Smooth muscle cell (in vitro differentiated cells): Measurements from ENCODE around the gene RGL1. TPM values are rescaled to one million over a fixed set of nuclear protein-coding genes. Genes with fewer than 3 reads are reported as not detected.

Experiments
- DNase-seq: peaks from one replicate; lab custom pipeline; 2025; ENCODE audit not compliant: unreplicated experiment; lab: John Stamatoyannopoulos, UW
- H2AFZ ChIP-seq: fragments of 200-600 bp; sonication (generic); 2 replicates; pipeline ENCODE4 v1.6.0; 2016; ENCODE audit warnings: antibody characterized with exemption, low read depth, mild to moderate bottlenecking
- H3F3A ChIP-seq: fragments of 200-600 bp; sonication (generic); 2 replicates; pipeline ENCODE4 v1.6.0; 2017; ENCODE audit warnings: antibody characterized with exemption, low read depth
- H3K27ac ChIP-seq: fragments of 200-600 bp; sonication (generic); 2 replicates; pipeline ENCODE4 v1.5.1; 2016; ENCODE audit warnings: low read depth, mild to moderate bottlenecking
- H3K27me3 ChIP-seq: fragments of 200-600 bp; sonication (generic); 2 replicates; pipeline ENCODE4 v1.6.1; 2016; ENCODE audit warnings: low read depth, mild to moderate bottlenecking
- H3K36me3 ChIP-seq: fragments of 200-600 bp; sonication (generic); 2 replicates; pipeline ENCODE4 v1.5.1; 2016; ENCODE audit warnings: low read depth
- H3K4me1 ChIP-seq: fragments of 200-600 bp; sonication (generic); 2 replicates; pipeline ENCODE4 v1.5.1; 2016; ENCODE audit warnings: low read depth
- H3K4me2 ChIP-seq: fragments of 200-600 bp; sonication (generic); 2 replicates; pipeline ENCODE4 v1.6.0; 2016; ENCODE audit warnings: mild to moderate bottlenecking
- H3K4me3 ChIP-seq: fragments of 200-600 bp; sonication (generic); 2 replicates; pipeline ENCODE4 v1.5.1; 2016; ENCODE audit warnings: mild to moderate bottlenecking
- H3K79me2 ChIP-seq: fragments of 200-600 bp; sonication (generic); 2 replicates; pipeline ENCODE4 v1.6.0; 2016; ENCODE audit warnings: low read depth, mild to moderate bottlenecking
- H3K9ac ChIP-seq: fragments of 200-600 bp; sonication (generic); 2 replicates; pipeline ENCODE4 v1.6.0; 2016; ENCODE audit warnings: low read depth
- H3K9me3 ChIP-seq: fragments of 200-600 bp; sonication (generic); replicated peaks from 2 replicates; pipeline ENCODE4 v1.5.1; 2016; ENCODE audit warnings: low read depth
- H4K20me1 ChIP-seq: fragments of 200-600 bp; sonication (generic); 2 replicates; pipeline ENCODE4 v1.6.0; 2016; ENCODE audit warnings: low read depth
- WGBS: methylation state at CpG from one replicate; pipeline ENCODE4 v1.1.7; 2016; ENCODE audit warnings: low lambda C conversion rate; 5-methylcytosine and 5-hydroxymethylcytosine counted together
- polyA plus RNA-seq: library from polyadenylated mRNA; unstranded; fragments of >200 nt; fragmentation: Nextera tagmentation; extraction: Ambion mirVana; gene quantifications from 2 replicates; pipeline ENCODE4 v1.2.1, GENCODE V29; 2016
- total RNA-seq: library from RNA; depleted of rRNA; stranded (reverse); fragments of >200 nt; gene quantifications from 2 replicates; pipeline ENCODE4 v1.2.3, GENCODE V29; 2014
- TF ChIP-seq, protein P1 (sequence below): fragments of 200-600 bp; sonication (generic); IDR thresholded peaks from 2 replicates; pipeline ENCODE4 v1.5.1; 2017; ENCODE audit warnings: borderline replicate concordance, mild to moderate bottlenecking, antibody characterized with exemption; ENCODE audit not compliant: insufficient read depth, poor library complexity, severe bottlenecking

Gene RGL1
- total and polyA plus RNA-seq, 2 experiments from 2014 or later = 21.1 to 21.4 TPM

DNA sequence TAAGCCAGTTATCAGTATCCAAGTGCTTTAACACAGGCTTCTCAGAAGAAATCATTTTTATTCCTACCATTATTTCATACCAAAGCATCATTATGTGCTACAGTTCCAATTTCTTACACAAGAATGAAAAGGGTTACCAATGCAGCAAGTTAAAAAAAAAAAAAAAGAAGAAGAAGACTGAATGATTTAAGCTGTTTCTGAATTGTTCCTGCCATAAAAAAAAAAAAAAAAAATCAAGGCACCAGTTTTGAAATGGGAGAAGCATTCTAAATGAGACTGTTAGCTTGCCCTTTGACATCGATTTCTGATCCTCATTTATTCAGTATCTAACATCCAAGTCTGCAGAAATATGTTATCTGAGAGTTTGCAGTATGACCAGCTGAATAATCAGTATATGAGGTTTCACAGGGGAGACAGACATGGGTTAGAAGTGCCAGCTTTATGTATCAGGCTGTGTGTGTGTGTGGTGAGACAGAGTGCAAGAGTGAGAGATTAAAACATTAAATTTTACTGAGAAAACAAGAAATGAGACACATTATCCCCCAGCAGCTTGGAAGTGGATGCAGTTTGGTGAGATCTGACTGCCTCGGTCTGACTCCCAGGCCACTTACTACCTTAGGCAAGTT lies 126.8 kb downstream of the RGL1 start:
- TF ChIP-seq, protein P1, sequence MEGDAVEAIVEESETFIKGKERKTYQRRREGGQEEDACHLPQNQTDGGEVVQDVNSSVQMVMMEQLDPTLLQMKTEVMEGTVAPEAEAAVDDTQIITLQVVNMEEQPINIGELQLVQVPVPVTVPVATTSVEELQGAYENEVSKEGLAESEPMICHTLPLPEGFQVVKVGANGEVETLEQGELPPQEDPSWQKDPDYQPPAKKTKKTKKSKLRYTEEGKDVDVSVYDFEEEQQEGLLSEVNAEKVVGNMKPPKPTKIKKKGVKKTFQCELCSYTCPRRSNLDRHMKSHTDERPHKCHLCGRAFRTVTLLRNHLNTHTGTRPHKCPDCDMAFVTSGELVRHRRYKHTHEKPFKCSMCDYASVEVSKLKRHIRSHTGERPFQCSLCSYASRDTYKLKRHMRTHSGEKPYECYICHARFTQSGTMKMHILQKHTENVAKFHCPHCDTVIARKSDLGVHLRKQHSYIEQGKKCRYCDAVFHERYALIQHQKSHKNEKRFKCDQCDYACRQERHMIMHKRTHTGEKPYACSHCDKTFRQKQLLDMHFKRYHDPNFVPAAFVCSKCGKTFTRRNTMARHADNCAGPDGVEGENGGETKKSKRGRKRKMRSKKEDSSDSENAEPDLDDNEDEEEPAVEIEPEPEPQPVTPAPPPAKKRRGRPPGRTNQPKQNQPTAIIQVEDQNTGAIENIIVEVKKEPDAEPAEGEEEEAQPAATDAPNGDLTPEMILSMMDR = no peak
- DNase-seq = no peak
- H3K79me2 ChIP-seq = no peaks in the 10 kb centered on the region
- no peak overlapping the region for H3K4me3 ChIP-seq
- no peak overlapping the region for H2AFZ ChIP-seq
- no peak overlapping the region for H3K4me2 ChIP-seq
- no peak overlapping the region for H3K9ac ChIP-seq
- no peak overlapping the region for H3K27ac ChIP-seq
- no peaks in the 10 kb centered on the region for H3K4me1 ChIP-seq
- WGBS = 94% methylated on average over 2 of the region's 2 CpGs
- H3K27me3 ChIP-seq = no peaks in the 10 kb centered on the region
- H4K20me1 ChIP-seq = no peaks in the 10 kb centered on the region
- H3K9me3 ChIP-seq = no peaks in the 10 kb centered on the region
- no peaks in the 10 kb centered on the region for H3F3A ChIP-seq
- no peaks in the 10 kb centered on the region for H3K36me3 ChIP-seq

DNA sequence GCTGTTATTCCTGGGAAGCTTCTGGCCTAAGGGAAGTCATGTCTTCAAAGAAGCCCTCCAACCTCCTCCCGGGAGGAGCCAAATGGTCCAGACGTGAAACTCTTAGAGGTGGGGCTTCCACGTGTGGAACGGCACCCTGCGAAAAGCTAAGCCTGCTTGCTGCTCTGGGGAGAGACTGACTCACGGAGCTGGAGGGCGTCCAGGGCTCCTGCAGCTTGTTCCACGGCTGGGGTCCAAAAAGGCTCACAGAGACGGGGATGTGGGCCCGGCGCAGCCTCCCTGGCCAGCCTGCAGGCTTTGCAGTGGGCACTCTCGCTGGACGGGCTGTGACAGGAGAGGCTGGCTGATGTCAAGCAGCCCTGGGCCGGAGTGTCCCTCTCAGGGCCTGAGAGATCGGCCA lies 127.5 kb downstream of the RGL1 start:
- Histone ChIP-seq H3K4me3 (no peak overlapping the region), H3K4me2 (no peak overlapping the region), H3K27ac (no peak overlapping the region), H3F3A (no peaks in the 10 kb centered on the region), H3K27me3 (no peaks in the 10 kb centered on the region), H3K4me1 (no peaks in the 10 kb centered on the region), H3K36me3 (no peaks in the 10 kb centered on the region), H3K79me2 (no peaks in the 10 kb centered on the region), H2AFZ (no peak overlapping the region), H3K9me3 (no peaks in the 10 kb centered on the region), H3K9ac (no peak overlapping the region), H4K20me1 (no peaks in the 10 kb centered on the region)
- WGBS = 64% methylated on average over 15 of the region's 15 CpGs
- DNase-seq = no peak
- TF ChIP-seq, protein P1 = no peak

DNA sequence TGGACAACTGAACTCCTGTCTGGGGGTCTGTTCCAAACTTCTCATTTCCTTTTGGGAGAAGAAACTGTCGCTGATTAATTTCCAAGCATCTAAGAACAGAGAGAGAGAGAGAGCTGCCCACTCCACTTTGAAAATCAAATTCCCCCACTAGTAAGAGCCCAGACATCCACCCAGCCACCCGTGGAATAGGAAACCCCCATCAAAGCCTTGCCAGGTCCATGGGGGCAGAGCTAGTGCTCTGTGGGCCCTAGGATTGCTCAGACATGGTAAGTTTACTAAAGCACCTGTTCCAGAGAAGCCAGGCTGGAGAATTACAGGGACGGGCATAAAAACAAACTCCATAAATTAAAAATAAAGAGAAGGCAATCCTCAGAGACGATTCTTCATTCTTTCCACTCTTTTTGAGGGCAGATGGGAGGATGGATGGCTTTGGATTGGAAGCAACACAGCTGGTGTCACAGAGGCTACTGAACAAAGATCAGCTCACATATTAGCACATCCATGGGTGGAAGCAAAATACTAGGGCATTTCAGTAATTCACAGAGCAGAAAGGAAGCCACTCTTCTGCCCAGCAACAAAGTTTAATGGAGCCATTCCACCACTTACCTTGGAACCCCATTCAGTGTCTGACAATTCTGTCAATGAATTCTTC lies 128.7 kb downstream of the RGL1 start:
- no peak overlapping the region for H3K27ac ChIP-seq
- TF ChIP-seq, protein P1 = no peak
- DNase-seq = no peak
- no peaks in the 10 kb centered on the region for H4K20me1 ChIP-seq
- no peaks in the 10 kb centered on the region for H3K4me1 ChIP-seq
- no peaks in the 10 kb centered on the region for H3K36me3 ChIP-seq
- no peaks in the 10 kb centered on the region for H3K27me3 ChIP-seq
- WGBS = 94% methylated on average over 4 of the region's 4 CpGs
- no peak overlapping the region for H2AFZ ChIP-seq
- H3K9ac ChIP-seq = no peak overlapping the region
- no peak overlapping the region for H3K4me2 ChIP-seq
- no peaks in the 10 kb centered on the region for H3K79me2 ChIP-seq
- H3K4me3 ChIP-seq = no peak overlapping the region
- no peaks in the 10 kb centered on the region for H3K9me3 ChIP-seq
- H3F3A ChIP-seq = no peaks in the 10 kb centered on the region

DNA sequence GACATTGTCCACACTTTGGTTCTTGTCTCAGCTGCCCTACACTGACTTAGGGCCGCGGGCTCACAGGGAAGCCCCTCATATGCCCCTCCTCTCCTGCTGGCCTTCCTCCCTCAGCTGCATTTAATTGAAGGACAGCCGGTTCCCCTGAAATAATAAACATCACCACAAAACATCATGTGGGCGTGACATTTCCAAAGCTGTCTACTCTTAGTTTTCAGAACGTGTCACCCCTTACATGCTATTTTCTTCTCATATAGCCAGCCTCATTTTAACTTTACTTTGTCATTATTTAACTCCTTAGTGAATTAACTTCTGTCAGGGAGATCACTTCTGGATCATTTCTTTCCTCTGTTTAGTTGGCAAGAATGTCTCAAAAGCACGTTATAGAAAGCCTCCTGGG lies 129.4 kb downstream of the RGL1 start:
- TF ChIP-seq, protein P1 = no peak
- H2AFZ ChIP-seq = no peak overlapping the region
- no peaks in the 10 kb centered on the region for H3F3A ChIP-seq
- H3K27me3 ChIP-seq = no peaks in the 10 kb centered on the region
- no peak for DNase-seq
- H3K36me3 ChIP-seq = no peaks in the 10 kb centered on the region
- no peaks in the 10 kb centered on the region for H3K79me2 ChIP-seq
- H3K4me1 ChIP-seq = no peaks in the 10 kb centered on the region
- H3K9me3 ChIP-seq = no peaks in the 10 kb centered on the region
- no peak overlapping the region for H3K4me3 ChIP-seq
- no peak overlapping the region for H3K4me2 ChIP-seq
- WGBS = 77% methylated on average over 6 of the region's 6 CpGs
- H3K27ac ChIP-seq = no peak overlapping the region
- H3K9ac ChIP-seq = no peak overlapping the region
- no peaks in the 10 kb centered on the region for H4K20me1 ChIP-seq
